NB4 (cell line): ENCODE results near the gene SLC66A3.

Experiments used
- MYC ChIP-seq: IDR thresholded peaks from 2 replicates; pipeline ENCODE4 v1.6.1; 2011; ENCODE audit warnings: low read depth, low read length
- POLR2A ChIP-seq: IDR thresholded peaks from 2 replicates; pipeline ENCODE4 v1.6.1; 2011; ENCODE audit warnings: mild to moderate bottlenecking; ENCODE audit not compliant: insufficient read length; ENCODE audit errors: extremely low read depth
- TF ChIP-seq, protein P1 (sequence below): IDR thresholded peaks from one replicate; pipeline ENCODE4 v1.5.1; 2012; ENCODE audit warnings: low read depth, low read length

GRCh38 chr2:11160256-11160655 is 5.0 kb downstream of the SLC66A3 start:
- TF ChIP-seq, protein P1, sequence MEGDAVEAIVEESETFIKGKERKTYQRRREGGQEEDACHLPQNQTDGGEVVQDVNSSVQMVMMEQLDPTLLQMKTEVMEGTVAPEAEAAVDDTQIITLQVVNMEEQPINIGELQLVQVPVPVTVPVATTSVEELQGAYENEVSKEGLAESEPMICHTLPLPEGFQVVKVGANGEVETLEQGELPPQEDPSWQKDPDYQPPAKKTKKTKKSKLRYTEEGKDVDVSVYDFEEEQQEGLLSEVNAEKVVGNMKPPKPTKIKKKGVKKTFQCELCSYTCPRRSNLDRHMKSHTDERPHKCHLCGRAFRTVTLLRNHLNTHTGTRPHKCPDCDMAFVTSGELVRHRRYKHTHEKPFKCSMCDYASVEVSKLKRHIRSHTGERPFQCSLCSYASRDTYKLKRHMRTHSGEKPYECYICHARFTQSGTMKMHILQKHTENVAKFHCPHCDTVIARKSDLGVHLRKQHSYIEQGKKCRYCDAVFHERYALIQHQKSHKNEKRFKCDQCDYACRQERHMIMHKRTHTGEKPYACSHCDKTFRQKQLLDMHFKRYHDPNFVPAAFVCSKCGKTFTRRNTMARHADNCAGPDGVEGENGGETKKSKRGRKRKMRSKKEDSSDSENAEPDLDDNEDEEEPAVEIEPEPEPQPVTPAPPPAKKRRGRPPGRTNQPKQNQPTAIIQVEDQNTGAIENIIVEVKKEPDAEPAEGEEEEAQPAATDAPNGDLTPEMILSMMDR, result no peak
- TF ChIP-seq POLR2A, result no peak
- TF ChIP-seq MYC, result no peak
